ENCODE measurements around the gene MMAB.
"Not testable (repeated sequence)": the region's sequence is repeated elsewhere in the genome, so short reads cannot be mapped to it uniquely, and the experiment has no call there.

The MMAB gene

GRCh38 chr12:109602132-109602531, 28.8 kb upstream of the MMAB start:
- H3K36me3 ChIP-seq (ENCODE audit: control insufficient read depth in 4 of 4, insufficient read depth in 4 of 4, low read length in 3 of 4); H3K4me3 ChIP-seq (ENCODE audit: control insufficient read depth in 1 of 7, extremely low read depth in 1 of 7, insufficient read depth in 4 of 7, low read depth in 2 of 7, low read length in 6 of 7); DNase-seq; H3K27ac ChIP-seq (ENCODE audit: insufficient read depth in 1 of 2, low read depth in 1 of 2, low read length in 2 of 2, poor library complexity in 1 of 2, severe bottlenecking in 2 of 2); POLR2A ChIA-PET; H3K4me1 ChIP-seq (ENCODE audit: control extremely low read depth in 1 of 4, control insufficient read depth in 4 of 4, insufficient read depth in 4 of 4, low read length in 3 of 4); CTCF ChIA-PET; H3K9me3 ChIP-seq (ENCODE audit: control extremely low read depth in 1 of 5, control insufficient read depth in 4 of 5, insufficient read depth in 2 of 5, low read depth in 1 of 5, low read length in 4 of 5): not testable (repeated sequence)
- 92% methylated on average over 2 of the region's 5 CpGs for WGBS (ENCODE audit: insufficient coverage)
- peaks cover 0 to 21% (median 7%) of the 10 kb centered on the region in 5 experiments for H3K27me3 ChIP-seq (replicated peaks in 2 of 5; ENCODE audit: control insufficient read depth in 4 of 5, insufficient read depth in 5 of 5, low read length in 4 of 5)

GRCh38 chr12:109601557-109601956, 28.3 kb upstream of the MMAB start:
- H3K36me3 ChIP-seq (ENCODE audit: control insufficient read depth in 4 of 4, insufficient read depth in 4 of 4, low read length in 3 of 4) = peaks cover 0 to 7% (median 0%) of the 10 kb centered on the region in 4 experiments
- peaks cover 0 to 16% (median 7%) of the 10 kb centered on the region in 5 experiments for H3K27me3 ChIP-seq (replicated peaks in 2 of 5; ENCODE audit: control insufficient read depth in 4 of 5, insufficient read depth in 5 of 5, low read length in 4 of 5)
- CTCF ChIA-PET = interaction anchor here (8.3 kb wide), 1 partner anchor 175 kb away, joined by 85 read pairs; no protein-coding TSS in a partner anchor
- H3K27ac ChIP-seq (ENCODE audit: insufficient read depth in 1 of 2, low read depth in 1 of 2, low read length in 2 of 2, poor library complexity in 1 of 2, severe bottlenecking in 2 of 2) = no peak overlapping the region
- H3K4me1 ChIP-seq (ENCODE audit: control extremely low read depth in 1 of 4, control insufficient read depth in 4 of 4, insufficient read depth in 4 of 4, low read length in 3 of 4) = peaks cover 0 to 4% (median 2%) of the 10 kb centered on the region in 4 experiments
- no peaks in the 10 kb centered on the region for H3K9me3 ChIP-seq (ENCODE audit: control extremely low read depth in 1 of 5, control insufficient read depth in 4 of 5, insufficient read depth in 2 of 5, low read depth in 1 of 5, low read length in 4 of 5)
- POLR2A ChIA-PET = no interaction called here
- H3K4me3 ChIP-seq (ENCODE audit: control insufficient read depth in 1 of 7, extremely low read depth in 1 of 7, insufficient read depth in 4 of 7, low read depth in 2 of 7, low read length in 6 of 7) = no peak overlapping the region
- WGBS (ENCODE audit: insufficient coverage) = 97% methylated on average over 8 of the region's 8 CpGs
- no peak for DNase-seq

GRCh38 chr12:109600995-109601394, 27.7 kb upstream of the MMAB start:
- 97% methylated on average over 7 of the region's 8 CpGs for WGBS (ENCODE audit: insufficient coverage)
- H3K4me3 ChIP-seq (ENCODE audit: control insufficient read depth in 1 of 7, extremely low read depth in 1 of 7, insufficient read depth in 4 of 7, low read depth in 2 of 7, low read length in 6 of 7) = no peak overlapping the region
- H3K9me3 ChIP-seq (ENCODE audit: control extremely low read depth in 1 of 5, control insufficient read depth in 4 of 5, insufficient read depth in 2 of 5, low read depth in 1 of 5, low read length in 4 of 5) = no peaks in the 10 kb centered on the region
- no peak for DNase-seq
- ChIA-PET POLR2A (no interaction called here), CTCF (interaction anchor here (2.9 to 8.3 kb wide), 3 partner anchors 14 to 175 kb away, joined by 11 to 85 read pairs (median 39); no protein-coding TSS in a partner anchor)
- H3K4me1 ChIP-seq (ENCODE audit: control extremely low read depth in 1 of 4, control insufficient read depth in 4 of 4, insufficient read depth in 4 of 4, low read length in 3 of 4) = peaks cover 0 to 4% (median 2%) of the 10 kb centered on the region in 4 experiments
- H3K27ac ChIP-seq (ENCODE audit: insufficient read depth in 1 of 2, low read depth in 1 of 2, low read length in 2 of 2, poor library complexity in 1 of 2, severe bottlenecking in 2 of 2) = no peak overlapping the region
- H3K36me3 ChIP-seq (ENCODE audit: control insufficient read depth in 4 of 4, insufficient read depth in 4 of 4, low read length in 3 of 4) = peaks cover 0 to 13% (median 1%) of the 10 kb centered on the region in 4 experiments
- peaks cover 0 to 11% (median 7%) of the 10 kb centered on the region in 5 experiments for H3K27me3 ChIP-seq (replicated peaks in 2 of 5; ENCODE audit: control insufficient read depth in 4 of 5, insufficient read depth in 5 of 5, low read length in 4 of 5)

- CTCF ChIA-PET = interaction anchor here (1.3 to 8.3 kb wide), 4 partner anchors 12 to 176 kb away, joined by 3 to 85 read pairs (median 25); no protein-coding TSS in a partner anchor
- H3K27me3 ChIP-seq (replicated peaks in 2 of 5; ENCODE audit: control insufficient read depth in 4 of 5, insufficient read depth in 5 of 5, low read length in 4 of 5) = peaks cover 0 to 6% (median 4%) of the 10 kb centered on the region in 5 experiments
- H3K4me3 ChIP-seq (ENCODE audit: control insufficient read depth in 1 of 7, extremely low read depth in 1 of 7, insufficient read depth in 4 of 7, low read depth in 2 of 7, low read length in 6 of 7) = no peak overlapping the region
- POLR2A ChIA-PET = no interaction called here
- DNase-seq = no peak
- no peaks in the 10 kb centered on the region for H3K9me3 ChIP-seq (ENCODE audit: control extremely low read depth in 1 of 5, control insufficient read depth in 4 of 5, insufficient read depth in 2 of 5, low read depth in 1 of 5, low read length in 4 of 5)
- 91% methylated on average over 1 of the region's 2 CpGs for WGBS (ENCODE audit: insufficient coverage)
- peaks cover 0 to 7% (median 3%) of the 10 kb centered on the region in 4 experiments for H3K4me1 ChIP-seq (ENCODE audit: control extremely low read depth in 1 of 4, control insufficient read depth in 4 of 4, insufficient read depth in 4 of 4, low read length in 3 of 4)
- H3K36me3 ChIP-seq (ENCODE audit: control insufficient read depth in 4 of 4, insufficient read depth in 4 of 4, low read length in 3 of 4) = peaks cover 0 to 17% (median 1%) of the 10 kb centered on the region in 4 experiments
- H3K27ac ChIP-seq (ENCODE audit: insufficient read depth in 1 of 2, low read depth in 1 of 2, low read length in 2 of 2, poor library complexity in 1 of 2, severe bottlenecking in 2 of 2) = no peak overlapping the region
Observed at GRCh38 chr12:109600481-109600880, 27.2 kb upstream of the MMAB start.

GRCh38 chr12:109599087-109599486, 25.8 kb upstream of the MMAB start:
- DNase-seq = no peak
- Histone ChIP-seq H3K4me3 (ENCODE audit: control insufficient read depth in 1 of 7, extremely low read depth in 1 of 7, insufficient read depth in 4 of 7, low read depth in 2 of 7, low read length in 6 of 7) (no peak overlapping the region), H3K36me3 (ENCODE audit: control insufficient read depth in 4 of 4, insufficient read depth in 4 of 4, low read length in 3 of 4) (peaks cover 0 to 26% (median 2%) of the 10 kb centered on the region in 4 experiments), H3K9me3 (ENCODE audit: control extremely low read depth in 1 of 5, control insufficient read depth in 4 of 5, insufficient read depth in 2 of 5, low read depth in 1 of 5, low read length in 4 of 5) (no peaks in the 10 kb centered on the region), H3K27ac (ENCODE audit: insufficient read depth in 1 of 2, low read depth in 1 of 2, low read length in 2 of 2, poor library complexity in 1 of 2, severe bottlenecking in 2 of 2) (no peak overlapping the region), H3K27me3 (replicated peaks in 2 of 5; ENCODE audit: control insufficient read depth in 4 of 5, insufficient read depth in 5 of 5, low read length in 4 of 5) (peaks cover 0 to 2% (median 0%) of the 10 kb centered on the region in 5 experiments), H3K4me1 (ENCODE audit: control extremely low read depth in 1 of 4, control insufficient read depth in 4 of 4, insufficient read depth in 4 of 4, low read length in 3 of 4) (peaks cover 2 to 17% (median 13%) of the 10 kb centered on the region in 4 experiments)
- 94% methylated on average over 6 of the region's 7 CpGs for WGBS (ENCODE audit: insufficient coverage)
- CTCF ChIA-PET = interaction anchor here (0.9 to 8.3 kb wide), 8 partner anchors 12 to 177 kb away, joined by 3 to 85 read pairs (median 6); no protein-coding TSS in a partner anchor
- POLR2A ChIA-PET = no interaction called here

GRCh38 chr12:109598428-109598854, 25.1 kb upstream of the MMAB start:
- CTCF ChIA-PET = interaction anchor here (0.8 to 8.3 kb wide), 16 partner anchors 12 to 230 kb away, joined by 3 to 85 read pairs (median 4); partner anchors contain the start of genes MMAB and MVK
- WGBS (ENCODE audit: insufficient coverage) = 98% methylated on average over 10 of the region's 11 CpGs
- peaks cover 0 to 4% (median 0%) of the 10 kb centered on the region in 5 experiments for H3K27me3 ChIP-seq (replicated peaks in 2 of 5; ENCODE audit: control insufficient read depth in 4 of 5, insufficient read depth in 5 of 5, low read length in 4 of 5)

GRCh38 chr12:109597795-109598427, 24.6 kb upstream of the MMAB start:
- H3K27me3 ChIP-seq (replicated peaks in 2 of 5; ENCODE audit: control insufficient read depth in 4 of 5, insufficient read depth in 5 of 5, low read length in 4 of 5) = peaks cover 0 to 4% (median 0%) of the 10 kb centered on the region in 5 experiments
- no peak overlapping the region for H3K4me3 ChIP-seq (ENCODE audit: control insufficient read depth in 1 of 7, extremely low read depth in 1 of 7, insufficient read depth in 4 of 7, low read depth in 2 of 7, low read length in 6 of 7)
- no peaks in the 10 kb centered on the region for H3K9me3 ChIP-seq (ENCODE audit: control extremely low read depth in 1 of 5, control insufficient read depth in 4 of 5, insufficient read depth in 2 of 5, low read depth in 1 of 5, low read length in 4 of 5)
- H3K4me1 ChIP-seq (ENCODE audit: control extremely low read depth in 1 of 4, control insufficient read depth in 4 of 4, insufficient read depth in 4 of 4, low read length in 3 of 4) = peaks cover 2 to 20% (median 13%) of the 10 kb centered on the region in 4 experiments
- CTCF ChIA-PET = interaction anchor here (0.6 to 8.3 kb wide), 21 partner anchors 10 to 239 kb away, joined by 3 to 85 read pairs (median 3); partner anchors contain the start of genes MMAB and MVK
- 58% methylated on average over 24 of the region's 27 CpGs for WGBS (ENCODE audit: insufficient coverage)
- DNase-seq = peak; percentile 48 to 56 (median 51)
- peaks cover 0 to 34% (median 5%) of the 10 kb centered on the region in 4 experiments for H3K36me3 ChIP-seq (ENCODE audit: control insufficient read depth in 4 of 4, insufficient read depth in 4 of 4, low read length in 3 of 4)
- POLR2A ChIA-PET = no interaction called here
- H3K27ac ChIP-seq (ENCODE audit: insufficient read depth in 1 of 2, low read depth in 1 of 2, low read length in 2 of 2, poor library complexity in 1 of 2, severe bottlenecking in 2 of 2) = no peak overlapping the region

More at GRCh38 chr12:109598428-109598854, 25.1 kb upstream of the MMAB start:
- Histone ChIP-seq H3K4me1 (ENCODE audit: control extremely low read depth in 1 of 4, control insufficient read depth in 4 of 4, insufficient read depth in 4 of 4, low read length in 3 of 4) (peaks cover 2 to 20% (median 13%) of the 10 kb centered on the region in 4 experiments), H3K36me3 (ENCODE audit: control insufficient read depth in 4 of 4, insufficient read depth in 4 of 4, low read length in 3 of 4) (peaks cover 0 to 28% (median 5%) of the 10 kb centered on the region in 4 experiments), H3K4me3 (ENCODE audit: control insufficient read depth in 1 of 7, extremely low read depth in 1 of 7, insufficient read depth in 4 of 7, low read depth in 2 of 7, low read length in 6 of 7) (no peak overlapping the region), H3K9me3 (ENCODE audit: control extremely low read depth in 1 of 5, control insufficient read depth in 4 of 5, insufficient read depth in 2 of 5, low read depth in 1 of 5, low read length in 4 of 5) (no peaks in the 10 kb centered on the region), H3K27ac (ENCODE audit: insufficient read depth in 1 of 2, low read depth in 1 of 2, low read length in 2 of 2, poor library complexity in 1 of 2, severe bottlenecking in 2 of 2) (no peak overlapping the region)
- POLR2A ChIA-PET = no interaction called here
- DNase-seq = no peak
